DMS153 treated with DMSO at 0.1 percent for 48 hours (cell line): ENCODE measurements around the gene PAPPA2.

Source experiments
- DNase-seq: peaks from one replicate; lab custom pipeline; 2025; ENCODE audit not compliant: unreplicated experiment; lab: John Stamatoyannopoulos, UW

Gene PAPPA2

GRCh38 chr1:176843352-176844297, 380.6 kb downstream of the PAPPA2 start:
- peak; percentile 57 for DNase-seq

DNA sequence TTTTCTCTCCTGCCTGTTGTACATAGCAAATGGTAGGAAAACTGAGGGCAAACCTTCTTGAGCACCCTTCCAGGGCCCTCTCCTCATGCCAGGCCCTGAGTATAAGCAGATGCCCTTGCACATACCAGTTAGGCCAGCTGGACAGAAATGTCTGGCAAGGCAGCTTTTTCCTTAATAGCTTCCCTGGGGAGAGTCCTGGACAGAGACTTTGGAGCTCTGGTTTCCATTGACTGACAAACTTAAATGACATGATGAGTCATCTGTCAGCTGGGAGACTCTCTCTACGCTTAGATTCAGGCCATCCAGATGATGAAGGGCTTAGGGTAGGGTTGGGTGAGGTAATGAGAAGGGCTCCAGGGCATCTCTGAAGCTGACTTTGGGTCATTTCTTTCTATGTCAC, 384.1 kb downstream of the PAPPA2 start:
- DNase-seq = no peak

DNA sequence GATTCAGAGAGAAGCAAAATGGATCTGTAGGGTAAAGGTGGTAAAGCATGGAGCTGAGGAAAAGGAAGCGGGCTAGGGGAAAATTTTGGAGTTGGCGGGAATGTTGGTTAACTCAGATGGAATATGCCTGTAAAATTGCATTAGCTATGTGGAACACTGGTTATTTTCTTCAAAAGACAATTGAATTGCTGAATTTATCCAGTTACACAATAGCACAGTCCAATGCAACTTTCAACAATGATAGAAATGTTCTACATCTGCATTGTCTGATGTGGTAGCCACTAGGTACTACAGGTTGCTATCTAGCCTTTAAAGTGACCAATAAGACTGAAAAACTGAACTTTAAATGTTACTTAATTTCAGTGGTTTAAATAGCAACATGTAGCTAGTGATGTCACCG, 386.3 kb downstream of the PAPPA2 start:
- no peak for DNase-seq

DNA sequence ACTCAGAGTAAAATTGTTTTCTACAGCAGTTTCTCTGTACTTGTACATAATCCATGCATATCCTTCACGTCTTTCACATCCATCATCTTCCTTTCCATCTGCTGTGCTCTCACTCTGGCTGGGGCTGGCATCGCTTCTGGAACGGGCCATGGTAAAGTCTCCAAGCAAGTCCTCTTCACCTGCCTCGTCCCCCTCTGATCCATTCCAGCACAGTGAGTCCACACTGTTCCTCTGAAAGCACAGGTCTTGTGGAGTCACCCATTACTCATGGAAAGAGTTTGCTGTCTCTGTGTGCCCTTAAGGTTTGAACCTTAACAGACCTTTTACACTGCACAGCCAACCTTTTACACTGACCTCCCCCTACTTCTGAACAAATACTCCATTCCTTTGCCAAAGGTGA, 387.9 kb downstream of the PAPPA2 start:
- no peak for DNase-seq

DNA sequence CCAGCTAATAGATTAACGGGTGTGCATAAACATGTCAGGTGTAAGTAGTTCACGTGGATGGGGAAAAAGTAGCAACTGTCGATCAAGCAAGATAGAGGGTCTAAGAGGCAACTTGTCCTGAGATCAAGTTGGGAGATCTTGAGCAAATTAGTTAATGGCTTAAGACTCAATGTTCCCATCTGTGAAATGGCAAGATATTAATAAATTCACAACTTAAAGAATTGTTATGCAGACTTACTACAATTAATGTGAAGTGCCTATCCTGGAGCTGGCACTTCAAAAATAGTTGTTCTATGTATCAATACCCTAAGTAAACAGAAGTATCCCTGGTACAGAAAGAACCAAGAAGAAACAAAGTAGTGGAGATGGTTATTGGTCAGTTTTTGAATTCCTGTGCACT, 389.1 kb downstream of the PAPPA2 start:
- DNase-seq = no peak

- DNase-seq = no peak
These were observed 390.5 kb downstream of the PAPPA2 start for GRCh38 chr1:176853503-176853902.

GRCh38 chr1:176854121-176854520, 391.1 kb downstream of the PAPPA2 start:
- no peak for DNase-seq

DNA sequence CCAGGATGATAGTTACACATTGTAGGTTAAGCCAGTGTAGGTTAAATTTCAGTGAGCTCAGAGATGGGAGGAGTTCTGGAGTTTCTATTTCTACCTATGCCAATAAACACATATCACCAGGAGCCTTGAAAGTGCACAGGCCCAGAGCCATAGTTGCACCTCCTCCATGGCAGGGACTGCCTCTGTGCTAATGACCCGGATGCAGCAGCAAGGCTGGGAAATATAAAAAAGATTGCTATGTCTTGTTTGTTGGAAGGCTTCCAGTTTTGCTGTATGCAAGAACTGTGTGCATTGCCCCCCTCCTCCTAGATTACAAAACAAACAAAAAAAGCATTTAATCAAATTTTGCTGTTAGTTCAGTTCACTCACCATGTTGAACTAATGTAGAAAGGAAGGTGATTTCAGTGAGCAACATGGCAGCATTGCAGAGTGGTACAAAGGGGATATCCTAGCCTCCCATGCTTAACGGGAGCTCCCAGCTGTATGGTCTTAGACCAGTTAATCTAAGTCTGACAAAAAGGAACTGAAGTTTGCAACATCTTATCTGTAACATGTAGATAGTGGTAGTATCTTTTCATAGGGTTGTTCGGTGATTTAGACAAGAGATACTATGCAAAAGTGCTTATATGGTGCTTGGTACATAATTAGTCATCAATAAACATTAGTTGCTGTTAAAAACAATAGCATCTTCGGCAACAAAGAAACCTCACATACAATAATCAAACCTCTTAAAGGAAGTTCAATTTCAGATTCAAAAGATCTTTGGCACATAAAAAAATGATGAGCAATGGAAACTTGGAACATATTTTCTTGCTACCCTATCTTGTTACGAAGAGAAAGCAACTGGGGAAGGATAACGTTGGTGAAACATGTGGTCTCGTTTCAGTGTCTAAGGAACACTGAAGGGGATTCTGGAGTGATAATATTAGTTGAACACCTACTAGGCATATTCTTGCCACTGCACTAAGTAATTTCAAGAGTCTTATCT, 392.1 kb downstream of the PAPPA2 start:
- DNase-seq = peak; percentile 38

DNA sequence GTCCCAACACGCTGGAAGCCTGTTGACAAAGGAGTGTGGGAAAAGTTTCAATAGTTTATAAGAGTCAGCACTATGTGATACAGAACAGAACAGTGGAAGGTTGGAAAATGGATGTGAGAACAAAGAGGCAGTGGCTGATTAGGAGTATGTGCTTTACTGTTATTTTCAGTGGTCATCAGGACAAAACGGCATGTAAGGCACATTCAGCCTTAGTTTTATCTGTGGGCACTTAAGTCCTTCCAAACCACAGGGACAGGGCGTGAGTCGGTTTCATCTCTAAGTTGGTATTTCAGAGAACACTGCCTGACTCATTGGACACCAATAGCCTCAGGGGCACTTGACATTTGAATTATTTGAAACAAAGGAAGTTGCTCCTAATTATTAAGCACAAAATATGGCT, 394.7 kb downstream of the PAPPA2 start:
- no peak for DNase-seq

DNA sequence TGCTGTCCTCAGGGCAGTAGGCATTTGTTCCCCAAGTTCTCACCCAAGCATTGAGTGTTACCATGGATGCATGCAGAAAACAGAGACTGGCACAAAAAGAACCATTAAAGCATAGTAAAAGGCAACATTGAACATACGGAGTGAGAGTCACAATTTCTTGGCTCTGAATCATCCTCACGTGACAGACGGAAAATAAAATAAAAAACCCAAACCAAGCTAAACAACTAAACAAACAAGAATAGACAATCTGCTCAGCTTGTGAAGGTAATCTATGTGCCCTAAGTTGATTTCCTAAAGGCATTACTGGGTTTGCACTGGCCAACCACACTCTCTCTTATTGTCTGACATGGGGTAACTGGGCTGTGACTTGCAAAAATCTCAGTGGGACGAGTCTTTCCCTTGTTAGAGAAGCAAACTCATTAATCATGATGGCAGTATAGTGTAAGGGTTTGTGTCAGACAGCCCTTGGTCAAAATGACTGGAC, 395.5 kb downstream of the PAPPA2 start:
- no peak for DNase-seq

GRCh38 chr1:176863613-176864012, 400.6 kb downstream of the PAPPA2 start:
- DNase-seq = no peak

GRCh38 chr1:176864211-176864610, 401.2 kb downstream of the PAPPA2 start:
- no peak for DNase-seq

DNA sequence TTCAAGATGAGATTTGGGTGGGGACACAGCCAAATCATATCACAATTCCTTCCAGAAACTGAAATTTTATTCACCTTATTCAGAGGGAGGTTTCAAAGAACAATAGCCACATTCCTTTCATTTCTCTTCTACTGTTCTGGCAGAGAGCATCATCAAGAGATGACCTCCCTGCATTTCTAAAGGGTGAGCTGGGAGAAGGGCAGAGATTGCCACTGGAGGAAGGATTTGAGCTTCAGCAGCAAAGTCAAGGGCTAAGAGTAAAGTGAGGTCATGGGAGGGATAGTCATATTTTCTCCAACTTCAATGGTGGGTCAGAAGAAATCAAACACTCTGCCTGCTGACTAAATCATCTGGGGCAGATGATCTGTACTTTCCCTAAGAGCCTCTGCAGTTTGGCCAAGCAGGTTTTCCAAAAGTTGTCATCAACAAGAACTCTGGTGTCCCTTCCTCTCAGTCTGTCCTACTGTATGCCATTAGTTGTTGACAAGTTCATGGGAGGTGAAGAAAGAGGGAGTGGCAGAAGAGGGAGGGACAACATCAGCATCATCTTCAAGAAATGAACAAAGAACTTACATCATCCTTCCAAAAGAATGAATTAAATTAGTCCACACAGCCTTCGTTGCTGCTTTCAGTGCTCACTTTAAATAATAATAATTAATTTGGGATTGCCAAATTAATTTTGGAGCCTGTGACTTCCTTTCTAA, 403.2 kb downstream of the PAPPA2 start:
- DNase-seq = no peak

- no peak for DNase-seq
These were observed 406.6 kb downstream of the PAPPA2 start for GRCh38 chr1:176869577-176869976.

DNA sequence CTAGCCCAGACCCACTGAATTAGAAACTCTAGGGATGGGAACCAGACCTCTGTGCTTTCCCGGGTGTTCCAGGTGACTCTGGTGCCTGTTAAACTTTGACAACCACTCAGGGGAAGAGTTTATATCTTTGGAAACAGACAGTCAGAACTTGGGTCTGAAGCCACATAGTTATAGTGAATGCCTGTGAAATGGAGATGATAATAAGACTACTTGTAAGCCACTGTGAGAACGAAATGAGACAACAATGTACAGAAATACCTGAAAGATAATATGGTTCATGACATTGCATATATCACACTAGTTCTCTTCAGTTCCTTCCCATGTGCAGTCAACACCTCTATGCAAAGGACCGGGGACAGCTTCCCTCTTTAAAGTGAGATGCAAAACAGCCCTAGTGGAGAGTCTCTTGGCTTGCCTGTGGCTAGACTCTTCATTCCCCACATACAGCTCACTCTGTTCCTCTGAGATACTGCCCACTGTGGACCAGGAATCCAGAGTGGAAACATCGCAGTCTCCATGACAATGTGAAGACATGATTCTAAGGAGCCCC, 414.1 kb downstream of the PAPPA2 start:
- DNase-seq = no peak

DNA sequence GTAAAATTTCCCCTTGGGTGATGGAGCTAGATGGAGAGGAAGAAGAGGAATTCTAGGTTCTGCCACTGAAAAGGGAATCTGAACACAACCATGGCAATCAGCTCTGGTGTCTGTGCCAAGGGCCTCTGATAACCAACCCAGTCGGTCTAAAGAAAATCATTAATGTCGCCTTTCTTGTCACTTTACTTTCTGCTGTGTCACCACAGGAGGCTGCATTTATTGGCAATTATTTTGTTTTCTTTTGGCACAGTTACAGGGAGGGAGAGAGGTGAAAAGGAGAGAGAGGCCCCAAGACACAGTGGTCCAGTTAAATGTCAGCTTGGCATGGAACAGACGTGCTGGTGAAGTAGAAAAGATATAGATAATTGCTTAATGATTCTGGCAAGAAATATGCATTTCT, 414.6 kb downstream of the PAPPA2 start:
- DNase-seq = no peak

DNA sequence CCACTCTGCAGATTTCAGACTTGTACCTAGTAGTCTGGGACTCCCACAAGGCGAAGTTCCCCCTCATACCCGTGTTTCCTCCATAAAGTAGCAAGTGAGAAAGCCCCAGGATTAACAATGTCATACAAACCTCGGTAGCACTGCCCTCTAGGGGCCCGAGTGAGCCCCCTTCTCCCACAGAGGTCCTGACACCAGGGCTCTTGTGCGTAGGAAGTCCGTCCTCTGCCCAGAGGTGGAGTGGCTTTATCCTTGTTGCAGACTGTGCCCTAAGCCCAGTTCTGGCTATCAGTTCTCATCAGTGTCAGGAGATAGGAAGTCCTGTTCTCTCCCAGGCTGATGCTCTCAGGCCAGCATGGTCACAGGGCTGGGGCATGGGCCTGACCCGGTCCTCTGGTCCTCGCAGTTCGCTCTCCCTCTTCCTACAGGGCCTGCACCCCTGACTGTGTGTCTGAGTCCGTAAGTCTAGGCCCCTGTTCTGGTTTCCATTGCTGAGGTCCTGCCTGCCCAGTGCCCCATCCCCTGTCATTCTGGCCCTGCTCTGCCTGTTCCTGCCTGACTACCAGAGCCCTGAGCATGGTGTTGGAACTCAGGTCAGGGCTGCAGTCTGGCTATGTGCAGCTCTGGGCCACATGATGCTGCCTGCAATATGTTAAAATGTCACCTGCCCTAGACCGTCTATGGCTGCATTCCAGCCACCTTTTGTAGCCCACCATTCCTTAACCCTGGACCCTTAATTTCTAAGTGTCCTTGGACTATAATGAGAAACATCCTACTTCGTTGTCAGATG, 416.0 kb downstream of the PAPPA2 start:
- DNase-seq = no peak

DNA sequence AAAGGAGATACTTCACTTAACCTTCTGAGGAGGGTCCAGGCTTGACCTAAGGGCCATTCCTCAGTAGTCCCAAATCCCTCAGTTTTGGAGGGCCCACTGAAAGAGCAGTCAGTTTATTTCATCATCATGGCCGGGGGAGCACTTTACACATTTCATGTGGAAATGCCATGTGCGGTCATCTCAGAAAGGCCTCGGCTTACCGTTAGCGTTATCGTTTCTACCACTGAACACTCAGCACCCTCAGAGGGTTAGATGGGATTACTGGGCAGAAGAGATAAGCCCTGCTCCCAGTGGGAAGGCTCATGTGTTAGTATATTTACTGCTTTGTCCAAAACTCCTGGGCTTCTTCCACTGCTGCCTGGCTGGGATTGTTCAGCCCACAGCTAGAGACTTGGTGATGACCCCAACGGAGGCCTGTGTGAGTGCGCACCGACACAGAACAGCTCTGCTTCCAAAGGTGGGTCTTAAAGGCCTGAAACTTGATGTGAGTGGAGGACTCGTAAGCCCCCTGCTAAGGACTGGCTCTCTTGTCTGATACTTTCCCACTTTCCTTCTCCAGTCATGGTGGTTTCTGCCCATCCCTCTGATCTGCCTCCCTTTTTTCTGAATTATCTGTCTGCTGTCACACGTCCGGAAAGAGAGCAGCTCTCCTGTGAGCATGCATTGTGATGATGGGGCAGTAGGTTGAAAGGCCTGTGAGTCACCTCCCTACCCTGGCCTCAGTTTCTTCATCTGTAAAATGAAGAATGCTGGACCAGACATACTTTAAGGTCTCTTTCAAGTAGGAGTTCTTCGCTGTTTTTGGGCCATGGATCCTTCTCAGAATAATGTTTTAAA, 417.0 kb downstream of the PAPPA2 start:
- no peak for DNase-seq
